Ammon's horn (tissue), 1 donor: ENCODE data around the gene SNRPA.
A peak's percentile ranks its signal among the peaks of the same experiment; 100 is the strongest.
"Not testable (repeated sequence)": the region's sequence is repeated elsewhere in the genome, so short reads cannot be mapped to it uniquely, and the experiment has no call there.

Source experiments
- DNase-seq: peaks from one replicate; pipeline ENCODE4 v3.0.0-alpha.2; 2016; ENCODE audit warnings: low spot score

Gene SNRPA

DNA sequence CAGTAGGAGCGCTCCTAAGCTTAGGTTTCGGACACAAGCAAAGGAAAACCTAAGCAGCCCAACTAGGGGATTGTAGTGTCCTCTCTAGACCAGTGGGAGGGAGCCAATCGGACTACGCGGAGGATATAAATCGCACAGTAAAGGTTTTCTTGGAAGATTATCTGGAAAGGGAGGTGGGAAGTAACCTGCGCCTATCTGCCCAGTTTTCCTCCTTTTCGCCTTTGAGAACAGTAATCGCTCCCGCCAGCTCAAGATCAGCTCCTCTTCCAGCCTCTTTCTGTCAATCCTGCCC is 26.6 kb downstream of the SNRPA start:
- DNase-seq = no peak

DNA sequence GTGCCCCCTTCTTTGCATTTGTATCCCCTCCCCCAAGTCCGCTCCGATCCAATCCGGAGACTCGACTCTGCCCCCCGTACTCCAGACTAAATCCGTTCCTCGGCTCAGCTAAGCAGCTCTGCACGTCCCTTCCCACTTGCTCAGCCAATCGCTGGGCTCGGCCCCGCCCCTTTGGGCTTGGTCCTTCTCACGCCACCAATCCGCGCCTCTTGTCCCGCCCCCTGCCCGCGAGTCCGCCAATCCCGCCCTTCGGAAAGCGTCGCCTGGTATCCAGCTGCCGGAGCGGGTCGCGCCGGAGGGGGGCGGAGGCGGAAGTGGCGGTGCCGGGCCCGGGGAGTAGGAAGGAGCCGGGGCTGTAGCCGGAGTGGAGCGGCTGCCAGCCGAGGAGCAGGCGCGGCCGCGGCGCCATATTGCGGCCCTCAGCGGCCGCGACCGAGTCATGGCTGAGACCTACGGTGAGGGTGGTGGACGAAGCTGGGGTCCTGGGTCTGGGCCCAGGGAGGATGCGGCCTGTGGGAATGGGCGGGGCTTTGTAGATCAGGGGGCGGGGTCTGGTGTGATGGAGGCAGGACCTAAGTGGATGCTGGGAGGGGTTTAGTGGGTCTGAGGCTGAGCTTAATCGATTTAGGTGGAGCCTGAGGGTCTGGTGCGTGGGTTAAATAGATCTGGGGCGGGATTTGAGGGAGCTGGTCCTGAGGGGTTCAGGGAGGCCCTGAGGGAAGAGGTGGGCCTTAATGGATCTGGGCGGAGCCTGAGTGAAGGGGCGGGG is 27.1 kb downstream of the SNRPA start, which contains the start of gene RAB4B:
TSS of gene RAB4B (plus strand) at position 311 of the 769 bp plus-strand sequence. CDS start at position 440, 129 bp downstream.
- peak; percentile 100 for DNase-seq

DNA sequence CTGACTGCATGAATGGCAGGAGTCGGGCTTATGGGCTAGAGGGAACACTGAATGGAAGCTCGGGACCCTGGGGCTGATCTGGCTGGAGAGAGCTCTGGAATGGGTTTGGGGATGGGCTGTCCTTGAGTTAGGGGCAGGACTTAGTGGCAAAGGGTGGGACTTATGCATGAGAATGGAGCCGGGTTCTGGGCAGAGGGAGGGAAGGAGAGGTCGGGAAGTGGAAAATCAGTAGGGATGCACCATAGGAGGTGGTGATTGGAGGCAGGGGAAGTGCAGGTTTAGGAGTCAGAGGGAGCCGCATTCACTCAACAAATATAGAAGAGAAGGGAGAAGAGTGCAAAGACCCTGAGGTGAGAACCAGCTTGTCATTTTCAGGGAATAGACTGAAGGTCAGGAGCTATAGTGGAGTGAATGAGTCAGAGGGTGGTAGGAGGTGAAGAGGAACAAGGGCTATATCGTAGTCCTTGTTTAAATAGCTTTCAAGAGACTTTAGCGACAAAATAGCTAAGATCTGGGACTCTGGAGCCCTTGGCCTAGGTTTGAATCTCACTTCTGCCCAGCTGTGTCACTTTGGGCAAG is 27.8 kb downstream of the SNRPA start:
- no peak for DNase-seq

GRCh38 chr19:40780582-40780981 is 29.6 kb downstream of the SNRPA start:
- no peak for DNase-seq

DNA sequence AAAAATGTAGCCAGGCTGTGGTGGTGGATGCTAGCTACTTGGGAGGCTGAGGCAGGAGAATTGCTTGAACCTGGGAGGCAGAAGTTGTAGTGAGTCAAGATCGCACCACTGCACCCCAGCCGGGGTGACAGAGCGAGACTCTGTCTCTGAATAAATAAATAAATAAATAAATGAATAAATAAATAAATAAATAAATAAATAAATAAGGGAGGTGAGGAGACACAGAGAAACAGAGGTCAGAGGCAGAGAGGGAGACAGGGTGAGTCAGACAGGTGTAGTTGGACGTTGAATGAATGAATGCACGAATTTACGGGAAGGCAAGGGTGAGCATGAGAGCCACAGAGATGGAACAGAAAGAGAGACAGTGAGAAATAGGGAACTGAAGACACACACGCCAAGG is 30.1 kb downstream of the SNRPA start:
- no peak for DNase-seq

GRCh38 chr19:40783711-40784110 is 32.7 kb downstream of the SNRPA start:
- no peak for DNase-seq

GRCh38 chr19:40784146-40784545 is 33.1 kb downstream of the SNRPA start:
- not testable (repeated sequence) for DNase-seq

GRCh38 chr19:40785526-40785925 is 34.5 kb downstream of the SNRPA start:
- no peak for DNase-seq

- DNase-seq = no peak
Observed at GRCh38 chr19:40786060-40787037, 35.3 kb downstream of the SNRPA start.

DNA sequence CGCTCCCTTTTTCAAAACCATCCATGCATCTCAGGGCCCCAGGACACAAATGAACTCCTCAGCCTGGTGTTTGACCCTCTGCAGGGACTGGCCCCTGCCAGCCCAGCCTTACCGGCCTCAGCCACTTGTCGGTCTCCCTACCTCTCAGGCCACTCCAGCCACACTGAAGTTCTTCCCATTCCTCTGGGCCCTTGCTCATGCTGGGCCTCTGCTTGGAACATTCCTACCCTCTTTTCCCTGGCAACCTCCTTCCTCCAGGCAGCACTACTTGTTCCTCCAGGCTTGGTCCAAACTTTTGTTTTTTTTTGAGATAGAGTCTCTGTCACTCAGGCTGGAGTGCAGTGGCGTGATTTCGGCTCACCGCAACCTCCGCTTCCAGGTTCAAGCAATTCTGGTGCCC is 40.3 kb downstream of the SNRPA start:
- DNase-seq = peak; percentile 18

- DNase-seq = no peak
Observed at GRCh38 chr19:40791996-40792395, 41.0 kb downstream of the SNRPA start.

GRCh38 chr19:40797166-40797962 is 46.4 kb downstream of the SNRPA start:
- DNase-seq = no peak

- peak; percentile 57 for DNase-seq
Observed at GRCh38 chr19:40797963-40798682, 47.1 kb downstream of the SNRPA start.

- DNase-seq = peak; percentile 100
Observed at GRCh38 chr19:40798683-40799557, 47.9 kb downstream of the SNRPA start, which contains the start of gene EGLN2. Gene EGLN2 (plus strand): TSS chr19:40799191. CDS start chr19:40800573, 1,382 bp downstream.

DNA sequence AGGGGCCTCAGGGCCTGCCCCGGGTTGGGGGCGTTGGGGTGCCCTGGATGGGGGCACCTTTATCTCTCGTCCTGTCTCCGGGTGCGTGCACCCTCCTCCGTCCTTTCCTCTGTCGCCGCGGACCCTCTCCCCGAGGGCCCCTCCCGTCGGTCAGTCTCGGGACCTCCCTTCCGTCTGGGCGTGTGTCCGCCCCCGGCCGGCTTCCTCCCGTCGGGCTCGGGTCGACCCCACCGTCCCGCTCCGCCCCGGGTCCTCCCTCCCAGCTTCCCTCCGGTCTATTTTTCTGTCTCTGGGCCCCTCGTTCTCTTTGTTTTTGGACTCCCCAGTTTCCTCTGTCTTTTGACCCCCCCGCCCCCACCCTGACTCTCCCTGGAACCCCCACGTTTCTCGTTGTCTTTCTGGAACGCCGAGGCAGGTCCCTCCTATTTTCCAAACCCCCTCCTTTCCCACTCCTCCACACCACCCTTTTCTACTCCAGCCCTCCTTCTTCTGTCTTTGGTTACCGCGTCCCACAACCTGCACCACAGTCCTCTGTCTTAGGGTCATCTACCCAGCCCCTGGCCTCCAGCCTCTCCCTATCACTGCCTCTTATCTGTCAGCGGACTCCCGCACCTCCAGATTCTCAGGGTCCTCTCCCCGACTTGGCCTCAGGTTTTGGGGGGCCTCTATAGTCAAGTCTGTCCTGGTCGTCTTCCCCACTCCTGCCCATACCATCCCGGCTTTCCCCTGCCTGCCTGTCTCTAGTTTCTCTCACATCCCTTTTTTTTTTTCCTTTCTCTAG is 48.7 kb downstream of the SNRPA start:
- peak; percentile 24 for DNase-seq

- peak; percentile 13 for DNase-seq
Observed at GRCh38 chr19:40800339-40800996, 49.5 kb downstream of the SNRPA start.

GRCh38 chr19:40800997-40801377 is 50.0 kb downstream of the SNRPA start:
- DNase-seq = peak; percentile 8

DNA sequence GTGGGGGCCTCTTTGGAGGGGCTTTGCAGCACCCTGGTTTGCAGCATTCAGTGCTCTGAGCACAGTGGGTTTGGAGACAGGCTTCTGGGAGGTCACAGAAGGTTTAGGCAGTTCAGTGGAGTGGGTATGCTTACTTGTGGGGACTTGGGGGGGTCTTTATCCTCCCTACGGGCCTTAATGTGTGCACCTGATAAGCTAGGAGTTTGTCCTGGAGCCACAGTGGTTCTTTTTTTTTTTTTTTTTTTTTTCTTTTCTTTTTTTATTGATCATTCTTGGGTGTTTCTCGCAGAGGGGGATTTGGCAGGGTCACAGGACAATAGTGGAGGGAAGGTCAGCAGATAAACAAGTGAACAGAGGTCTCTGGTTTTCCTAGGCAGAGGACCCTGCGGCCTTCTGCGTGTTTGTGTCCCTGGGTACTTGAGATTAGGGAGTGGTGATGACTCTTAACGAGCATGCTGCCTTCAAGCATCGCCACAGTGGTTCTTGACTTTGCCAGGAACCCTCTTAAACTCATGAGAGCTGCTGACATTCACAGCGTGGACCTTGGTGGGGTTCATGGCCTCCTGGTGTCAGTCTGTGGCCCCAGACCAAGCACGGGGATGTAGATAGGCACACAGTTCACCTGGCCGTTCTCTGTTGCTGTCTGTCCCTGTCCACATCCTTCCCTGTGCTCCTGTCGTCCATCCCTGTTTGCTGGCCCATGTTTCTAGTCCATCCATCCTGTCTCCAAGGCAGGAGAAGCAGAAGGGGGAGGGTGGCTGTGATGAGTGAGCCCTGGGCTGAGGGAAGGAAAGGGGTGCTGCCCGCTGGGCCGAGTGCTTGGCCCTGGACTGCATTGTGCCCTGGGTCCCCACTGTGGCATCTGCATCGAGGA is 50.7 kb downstream of the SNRPA start:
- peak; percentile 3 for DNase-seq
